ENCODE results near the gene BPIFB6.

DNA sequence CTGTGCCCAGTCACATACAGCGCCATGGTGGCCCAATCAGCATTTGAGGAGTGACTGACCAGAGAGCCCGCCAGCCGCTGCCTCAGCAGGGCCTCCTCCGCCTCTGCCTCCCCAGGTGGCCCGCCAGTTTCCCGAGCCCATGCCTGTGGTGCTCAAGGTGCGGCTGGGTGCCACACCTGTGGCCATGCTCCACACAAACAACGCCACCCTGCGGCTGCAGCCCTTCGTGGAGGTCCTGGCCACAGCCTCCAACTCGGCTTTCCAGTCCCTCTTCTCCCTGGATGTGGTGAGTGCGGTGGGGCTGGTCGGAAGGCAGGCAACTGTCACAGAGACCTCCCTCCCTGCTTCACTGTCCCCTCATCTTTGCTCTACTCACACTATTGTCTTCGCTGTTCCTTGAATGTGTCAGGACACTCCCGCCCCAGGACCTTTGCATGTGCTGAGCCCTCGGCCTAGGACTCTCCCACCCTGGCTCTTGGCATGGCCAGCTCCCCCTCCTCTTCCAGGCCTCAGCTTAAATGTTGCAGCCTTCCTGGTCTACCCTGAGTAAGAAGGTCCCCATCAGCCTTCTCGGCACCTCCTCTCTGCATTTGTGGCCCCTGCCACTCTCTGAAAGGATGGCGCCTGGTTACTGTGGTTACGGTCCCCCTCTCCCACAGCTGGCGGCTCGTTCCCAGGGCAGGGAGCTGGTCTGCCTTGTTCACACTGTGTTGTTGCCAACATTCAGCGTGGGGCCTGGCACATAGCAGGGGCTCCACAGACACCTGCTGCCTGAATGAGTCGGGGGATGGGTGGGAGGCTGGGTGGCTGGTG, 11.8 kb upstream of the BPIFB6 start:
- TF ChIP-seq REST (IDR thresholded peaks at IDR 0.05; ENCODE audit: insufficient read depth in 1 of 2, low read depth in 2 of 2, low read length in 2 of 2) (no peak), POLR2AphosphoS5 (IDR thresholded peaks at IDR 0.05; ENCODE audit: low read depth, low read length) (no peak), TAF1 (IDR thresholded peaks at IDR 0.05; ENCODE audit: borderline replicate concordance, insufficient read depth, low read length) (no peak), FOXP2 (optimal IDR thresholded peaks at IDR 0.05; ENCODE audit: borderline replicate concordance, extremely low read depth, extremely low read length, insufficient read depth) (no peak)

All from PFSK-1 (cell line).